ENCODE results near the gene LRRC43. TPM values are rescaled to one million over a fixed set of nuclear protein-coding genes. Genes with fewer than 3 reads are reported as not detected.

The LRRC43 gene
- total RNA-seq, 1 experiment from 2014 or later, result 0.66 TPM

DNA sequence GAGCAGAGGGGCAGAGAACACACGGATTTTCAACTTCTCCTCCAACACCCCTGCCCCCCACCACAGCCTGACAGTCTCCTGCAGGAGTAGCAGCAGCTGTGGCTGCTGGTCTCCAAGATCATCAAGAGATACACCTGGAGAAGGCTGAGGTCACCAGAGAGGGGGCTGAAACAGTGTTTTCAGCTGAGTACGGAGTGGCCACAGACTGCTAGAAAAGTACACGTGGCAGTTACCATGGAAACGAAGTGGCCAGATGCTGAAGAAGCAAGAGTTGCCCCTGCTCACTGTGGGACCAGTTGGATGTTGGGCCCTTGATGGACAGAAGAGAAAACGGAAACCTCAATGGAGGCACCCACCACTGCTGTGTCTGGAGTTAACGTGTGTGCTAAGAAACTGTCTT, 47.9 kb downstream of the LRRC43 start:
- Histone ChIP-seq H3K4me3 (ENCODE audit: low read length) (no peak overlapping the region), H3K4me2 (ENCODE audit: low read length) (no peak overlapping the region), H3K27ac (ENCODE audit: low read length) (no peak overlapping the region), H3K9me3 (ENCODE audit: low read length) (no peaks in the 10 kb centered on the region), H3K4me1 (ENCODE audit: insufficient read depth, low read length) (peaks cover 5% of the 10 kb centered on the region), H4K20me1 (ENCODE audit: low read length) (no peaks in the 10 kb centered on the region), H3K27me3 (ENCODE audit: low read length) (no peaks in the 10 kb centered on the region), H2AFZ (ENCODE audit: low read length) (no peak overlapping the region), H3K79me2 (ENCODE audit: low read length) (no peaks in the 10 kb centered on the region), H3F3A (ENCODE audit: low read length, unreplicated experiment) (no peaks in the 10 kb centered on the region), H3K36me3 (ENCODE audit: low read depth, low read length) (peaks cover 11% of the 10 kb centered on the region), H3K9ac (ENCODE audit: low read length) (no peak overlapping the region), H3K9me2 (replicated peaks; ENCODE audit: low read length) (no peaks in the 10 kb centered on the region)
- BruUV-seq (replicated peaks), result no TSS peak
- intact Hi-C loops (cut with micrococcal nuclease), result no loop called here
- no peak for ATAC-seq
- POLR2A ChIA-PET (ENCODE audit: unreplicated experiment), result no interaction called here
- TF ChIP-seq EZH2 (IDR thresholded peaks at IDR 0.05; ENCODE audit: low read length, unreplicated experiment) (no peak), EZH2phosphoT487 (IDR thresholded peaks at IDR 0.05; ENCODE audit: borderline replicate concordance, low read length) (no peak)
- TF ChIP-seq, protein P1, sequence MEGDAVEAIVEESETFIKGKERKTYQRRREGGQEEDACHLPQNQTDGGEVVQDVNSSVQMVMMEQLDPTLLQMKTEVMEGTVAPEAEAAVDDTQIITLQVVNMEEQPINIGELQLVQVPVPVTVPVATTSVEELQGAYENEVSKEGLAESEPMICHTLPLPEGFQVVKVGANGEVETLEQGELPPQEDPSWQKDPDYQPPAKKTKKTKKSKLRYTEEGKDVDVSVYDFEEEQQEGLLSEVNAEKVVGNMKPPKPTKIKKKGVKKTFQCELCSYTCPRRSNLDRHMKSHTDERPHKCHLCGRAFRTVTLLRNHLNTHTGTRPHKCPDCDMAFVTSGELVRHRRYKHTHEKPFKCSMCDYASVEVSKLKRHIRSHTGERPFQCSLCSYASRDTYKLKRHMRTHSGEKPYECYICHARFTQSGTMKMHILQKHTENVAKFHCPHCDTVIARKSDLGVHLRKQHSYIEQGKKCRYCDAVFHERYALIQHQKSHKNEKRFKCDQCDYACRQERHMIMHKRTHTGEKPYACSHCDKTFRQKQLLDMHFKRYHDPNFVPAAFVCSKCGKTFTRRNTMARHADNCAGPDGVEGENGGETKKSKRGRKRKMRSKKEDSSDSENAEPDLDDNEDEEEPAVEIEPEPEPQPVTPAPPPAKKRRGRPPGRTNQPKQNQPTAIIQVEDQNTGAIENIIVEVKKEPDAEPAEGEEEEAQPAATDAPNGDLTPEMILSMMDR (conservative IDR thresholded peaks at IDR 0.05; ENCODE audit: low read depth, low read length), result no peak
- no peak for DNase-seq
- CTCF ChIA-PET, result no interaction called here

DNA sequence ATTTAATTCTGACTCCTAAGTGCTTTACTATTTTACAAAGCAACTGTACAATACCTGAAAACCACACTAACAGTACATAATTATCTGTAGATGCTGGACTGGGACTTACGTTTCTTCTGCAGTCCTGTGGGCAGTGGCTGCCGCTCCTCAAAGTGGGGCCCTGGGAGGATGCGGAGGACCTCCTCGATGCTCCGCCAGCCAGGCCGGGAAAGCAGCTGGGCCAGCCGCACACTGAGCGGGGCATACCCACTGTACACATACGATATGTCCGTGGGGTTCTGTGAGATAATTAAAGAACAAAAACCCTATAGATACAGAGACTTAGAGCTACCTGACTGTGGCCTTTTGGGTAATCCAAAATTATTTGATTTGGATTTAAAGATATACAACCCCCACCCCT, 49.8 kb downstream of the LRRC43 start:
- Histone ChIP-seq H3K9ac (ENCODE audit: low read length) (no peak overlapping the region), H4K20me1 (ENCODE audit: low read length) (no peaks in the 10 kb centered on the region), H3K4me3 (ENCODE audit: low read length) (no peak overlapping the region), H2AFZ (ENCODE audit: low read length) (no peak overlapping the region), H3K9me2 (replicated peaks; ENCODE audit: low read length) (no peaks in the 10 kb centered on the region), H3K4me2 (ENCODE audit: low read length) (no peak overlapping the region), H3K27ac (ENCODE audit: low read length) (no peak overlapping the region), H3K36me3 (ENCODE audit: low read depth, low read length) (peaks cover 11% of the 10 kb centered on the region), H3K79me2 (ENCODE audit: low read length) (no peaks in the 10 kb centered on the region), H3K9me3 (ENCODE audit: low read length) (no peaks in the 10 kb centered on the region), H3K27me3 (ENCODE audit: low read length) (no peaks in the 10 kb centered on the region), H3K4me1 (ENCODE audit: insufficient read depth, low read length) (no peaks in the 10 kb centered on the region), H3F3A (ENCODE audit: low read length, unreplicated experiment) (no peaks in the 10 kb centered on the region)
- ChIA-PET CTCF (no interaction called here), POLR2A (ENCODE audit: unreplicated experiment) (no interaction called here)
- no TSS peak for BruUV-seq (replicated peaks)
- ATAC-seq, result no peak
- TF ChIP-seq, protein P1 (conservative IDR thresholded peaks at IDR 0.05; ENCODE audit: low read depth, low read length), result no peak
- TF ChIP-seq EZH2 (IDR thresholded peaks at IDR 0.05; ENCODE audit: low read length, unreplicated experiment), result no peak
- no peak for TF ChIP-seq EZH2phosphoT487 (IDR thresholded peaks at IDR 0.05; ENCODE audit: borderline replicate concordance, low read length)
- intact Hi-C loops (cut with micrococcal nuclease), result no loop called here
- no peak for DNase-seq

DNA sequence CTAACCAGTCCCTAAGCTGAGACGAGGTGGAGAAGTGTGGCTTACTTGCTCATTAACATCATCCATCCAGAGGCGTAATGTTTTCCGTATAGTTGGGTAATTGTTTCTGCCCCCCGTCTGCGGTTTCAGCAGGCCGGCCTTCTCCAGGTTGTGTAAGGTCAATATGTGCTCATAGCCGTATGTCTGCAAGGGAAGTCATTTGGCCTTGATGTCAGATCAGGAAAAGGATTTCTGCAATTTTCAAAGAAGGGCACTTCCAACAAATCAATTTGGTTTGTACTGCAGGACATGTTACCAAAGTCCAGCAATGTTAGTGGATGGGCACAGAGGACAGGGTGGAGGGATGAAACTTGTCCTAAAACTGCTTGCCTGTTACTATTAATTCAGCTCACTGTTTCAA, 52.8 kb downstream of the LRRC43 start:
- TF ChIP-seq, protein P1 (conservative IDR thresholded peaks at IDR 0.05; ENCODE audit: low read depth, low read length), result no peak
- TF ChIP-seq EZH2 (IDR thresholded peaks at IDR 0.05; ENCODE audit: low read length, unreplicated experiment) (no peak), EZH2phosphoT487 (IDR thresholded peaks at IDR 0.05; ENCODE audit: borderline replicate concordance, low read length) (no peak)
- intact Hi-C loops (cut with micrococcal nuclease), result no loop called here
- no peak overlapping the region for H3K27ac ChIP-seq (ENCODE audit: low read length)
- ATAC-seq, result no peak
- H2AFZ ChIP-seq (ENCODE audit: low read length), result no peak overlapping the region
- H3F3A ChIP-seq (ENCODE audit: low read length, unreplicated experiment), result no peaks in the 10 kb centered on the region
- no peak overlapping the region for H3K4me2 ChIP-seq (ENCODE audit: low read length)
- peaks cover 14% of the 10 kb centered on the region for H3K36me3 ChIP-seq (ENCODE audit: low read depth, low read length)
- CTCF ChIA-PET, result no interaction called here
- H3K79me2 ChIP-seq (ENCODE audit: low read length), result no peaks in the 10 kb centered on the region
- BruUV-seq (replicated peaks), result no TSS peak
- H3K4me3 ChIP-seq (ENCODE audit: low read length), result no peak overlapping the region
- no peak for DNase-seq
- H3K9me3 ChIP-seq (ENCODE audit: low read length), result no peaks in the 10 kb centered on the region
- no peaks in the 10 kb centered on the region for H3K4me1 ChIP-seq (ENCODE audit: insufficient read depth, low read length)
- POLR2A ChIA-PET (ENCODE audit: unreplicated experiment), result no interaction called here
- H3K9me2 ChIP-seq (replicated peaks; ENCODE audit: low read length), result no peaks in the 10 kb centered on the region
- no peak overlapping the region for H3K9ac ChIP-seq (ENCODE audit: low read length)
- no peaks in the 10 kb centered on the region for H3K27me3 ChIP-seq (ENCODE audit: low read length)
- no peaks in the 10 kb centered on the region for H4K20me1 ChIP-seq (ENCODE audit: low read length)
